IMR-90 (cell line): Measurements from ENCODE around the gene TST. TPM values are rescaled to one million over a fixed set of nuclear protein-coding genes. Genes with fewer than 3 reads are reported as not detected.

ENCODE experiments used
- ATAC-seq: fragments of 200-7000 bp; cut with Tn5 transposase; 2 replicates; pipeline ENCODE4 v1.9.1; 2020; ENCODE audit warnings: low read depth, mild to moderate bottlenecking, moderate library complexity
- BruUV-seq: library from RNA; stranded (reverse); fragments of 400-500 nt; replicated peaks from 2 replicates; lab custom pipeline; 2021; lab: Mats Ljungman, UMichigan
- CTCF ChIA-PET: fragments of 300-600 bp; formaldehyde crosslinking; extraction: SDS; loops from one replicate; lab custom pipeline; 2021; ENCODE audit warnings: antibody characterized with exemption; lab: Yijun Ruan, JAX
- POLR2A ChIA-PET: fragments of 300-600 bp; sonication (Branson Sonifier 250); formaldehyde crosslinking; loops from one replicate; lab custom pipeline; 2022; ENCODE audit warnings: antibody characterized with exemption; ENCODE audit not compliant: unreplicated experiment; lab: Charles Lee
- DNase-seq: peaks from one replicate; pipeline ENCODE4 v3.0.0; 2013
- H2AFZ ChIP-seq: replicated peaks from 2 replicates; pipeline ENCODE3; 2013; ENCODE audit warnings: low read length, mild to moderate bottlenecking; ENCODE audit not compliant: poor library complexity
- H2AK5ac ChIP-seq: 2 replicates; pipeline ENCODE4 v1.6.1; 2013; ENCODE audit warnings: low read depth, low read length, inconsistent platforms
- H2AK9ac ChIP-seq: replicated peaks from 2 replicates; pipeline ENCODE3; 2013; ENCODE audit warnings: mild to moderate bottlenecking, low read depth, low read length, moderate library complexity; ENCODE audit not compliant: poor library complexity
- H2BK120ac ChIP-seq: 2 replicates; pipeline ENCODE4 v1.6.1; 2013; ENCODE audit warnings: low read depth, low read length, inconsistent platforms
- H2BK15ac ChIP-seq: 3 replicates; pipeline ENCODE4 v1.6.1; 2013; ENCODE audit warnings: low read depth, low read length, inconsistent platforms
- H2BK20ac ChIP-seq: 2 replicates; pipeline ENCODE4 v1.6.1; 2013; ENCODE audit warnings: low read depth, mild to moderate bottlenecking, inconsistent platforms, low read length, moderate library complexity
- H2BK5ac ChIP-seq: 2 replicates; pipeline ENCODE4 v1.6.1; 2013; ENCODE audit warnings: mild to moderate bottlenecking, low read depth, low read length, inconsistent platforms; ENCODE audit not compliant: poor library complexity, severe bottlenecking
- H3K14ac ChIP-seq: replicated peaks from 2 replicates; pipeline ENCODE4 v1.6.1; 2013; ENCODE audit warnings: low read depth, low read length, inconsistent platforms
- H3K18ac ChIP-seq: 2 replicates; pipeline ENCODE4 v1.6.1; 2013; ENCODE audit warnings: low read depth, low read length, control low read depth
- H3K23ac ChIP-seq: 2 replicates; pipeline ENCODE4 v1.6.1; 2013; ENCODE audit warnings: low read depth, low read length, inconsistent platforms
- H3K27ac ChIP-seq: 2 replicates; pipeline ENCODE4 v1.5.1; 2013; ENCODE audit warnings: mild to moderate bottlenecking, control low read depth, low read length; ENCODE audit not compliant: insufficient read depth
- H3K27me3 ChIP-seq: 2 replicates; pipeline ENCODE4 v1.6.1; 2013; ENCODE audit warnings: low read length; ENCODE audit not compliant: control insufficient read depth, insufficient read depth
- H3K36me3 ChIP-seq: 2 replicates; pipeline ENCODE4 v1.6.1; 2013; ENCODE audit warnings: low read length, mixed read lengths; ENCODE audit not compliant: control insufficient read depth, insufficient read depth
- H3K4ac ChIP-seq: 2 replicates; pipeline ENCODE4 v1.6.1; 2013; ENCODE audit warnings: low read depth, low read length, inconsistent platforms
- H3K4me1 ChIP-seq: 2 replicates; pipeline ENCODE4 v1.6.1; 2013; ENCODE audit warnings: low read length, mixed read lengths; ENCODE audit not compliant: control insufficient read depth, insufficient read depth
- H3K4me2 ChIP-seq: 2 replicates; pipeline ENCODE4 v1.6.1; 2013; ENCODE audit warnings: low read depth, mild to moderate bottlenecking, control low read depth, low read length, moderate library complexity
- H3K4me3 ChIP-seq: 2 replicates; pipeline ENCODE4 v1.5.1; 2013; ENCODE audit warnings: low read depth, mild to moderate bottlenecking, control low read depth, low read length, moderate library complexity; ENCODE audit not compliant: insufficient read depth
- H3K56ac ChIP-seq: 2 replicates; pipeline ENCODE4 v1.6.1; 2013; ENCODE audit warnings: low read length, inconsistent platforms; ENCODE audit not compliant: insufficient read depth; ENCODE audit errors: extremely low read depth
- H3K79me1 ChIP-seq, 2 experiments: 2 replicates each; pipeline ENCODE4 v1.6.1; 2013; ENCODE audit warnings: low read length in 2 of 2, inconsistent platforms in 1 of 2, low read depth in 1 of 2
- H3K9ac ChIP-seq: 2 replicates; pipeline ENCODE4 v1.6.1; 2013; ENCODE audit warnings: low read depth, low read length, control low read depth
- H3K9me1 ChIP-seq: 2 replicates; pipeline ENCODE4 v1.6.1; 2013; ENCODE audit warnings: low read length, inconsistent platforms; ENCODE audit not compliant: insufficient read depth
- H3K9me3 ChIP-seq: 2 replicates; pipeline ENCODE4 v1.6.1; 2013; ENCODE audit warnings: low read length; ENCODE audit not compliant: control insufficient read depth, insufficient read depth
- H4K20me1 ChIP-seq: 2 replicates; pipeline ENCODE4 v1.6.1; 2013; ENCODE audit warnings: low read length, inconsistent platforms; ENCODE audit not compliant: insufficient read depth
- H4K5ac ChIP-seq: 2 replicates; pipeline ENCODE4 v1.6.1; 2013; ENCODE audit warnings: mild to moderate bottlenecking, low read depth, low read length, control low read depth
- H4K8ac ChIP-seq, 2 experiments: 2 replicates each; pipeline ENCODE4 v1.6.1; 2013; ENCODE audit warnings: low read depth in 2 of 2, low read length in 2 of 2, control low read depth in 1 of 2, inconsistent platforms in 1 of 2
- H4K91ac ChIP-seq: 2 replicates; pipeline ENCODE4 v1.6.1; 2013; ENCODE audit warnings: low read depth, low read length, inconsistent platforms; ENCODE audit not compliant: insufficient read depth
- BHLHE40 ChIP-seq: fragments of 150-350 bp; IDR thresholded peaks from 2 replicates; pipeline ENCODE4 v1.6.1; 2016; ENCODE audit warnings: mild to moderate bottlenecking, low read depth, low read length
- CEBPB ChIP-seq: IDR thresholded peaks from 2 replicates; pipeline ENCODE4 v1.6.1; 2012; ENCODE audit warnings: low read depth, low read length, improper control_type of control experiment
- CHD1 ChIP-seq: IDR thresholded peaks from 2 replicates; pipeline ENCODE4 v1.6.1; 2012; ENCODE audit warnings: low read depth, low read length, improper control_type of control experiment
- CTCF ChIP-seq: conservative IDR thresholded peaks from 2 replicates; pipeline ENCODE4 v1.5.1; 2012; ENCODE audit warnings: mild to moderate bottlenecking, low read depth, low read length, improper control_type of control experiment
- ELK1 ChIP-seq: fragments of 150-350 bp; IDR thresholded peaks from 2 replicates; pipeline ENCODE4 v1.6.1; 2016; ENCODE audit warnings: low read depth, mild to moderate bottlenecking, low read length, moderate library complexity, borderline replicate concordance
- FOS ChIP-seq: fragments of 150-350 bp; IDR thresholded peaks from 2 replicates; pipeline ENCODE4 v1.6.1; 2016; ENCODE audit warnings: low read depth, low read length
- MAFK ChIP-seq: IDR thresholded peaks from 2 replicates; pipeline ENCODE4 v1.6.1; 2012; ENCODE audit warnings: low read depth, low read length, improper control_type of control experiment
- MAZ ChIP-seq: IDR thresholded peaks from 2 replicates; pipeline ENCODE4 v1.6.1; 2012; ENCODE audit warnings: low read depth, mild to moderate bottlenecking, low read length, improper control_type of control experiment, moderate library complexity, borderline replicate concordance
- MXI1 ChIP-seq: IDR thresholded peaks from 2 replicates; pipeline ENCODE4 v1.6.1; 2012; ENCODE audit warnings: low read depth, mild to moderate bottlenecking, low read length, moderate library complexity, borderline replicate concordance
- NFE2L2 ChIP-seq: fragments of 150-350 bp; IDR thresholded peaks from 2 replicates; pipeline ENCODE4 v1.6.1; 2016; ENCODE audit warnings: low read depth, mild to moderate bottlenecking, low read length
- POLR2A ChIP-seq: IDR thresholded peaks from 2 replicates; pipeline ENCODE4 v1.6.1; 2012; ENCODE audit warnings: mild to moderate bottlenecking, low read depth, low read length
- RAD21 ChIP-seq: IDR thresholded peaks from 2 replicates; pipeline ENCODE4 v1.6.1; 2012; ENCODE audit warnings: low read length, improper control_type of control experiment
- RCOR1 ChIP-seq: IDR thresholded peaks from 2 replicates; pipeline ENCODE4 v1.6.1; 2012; ENCODE audit warnings: mild to moderate bottlenecking, low read length, improper control_type of control experiment; ENCODE audit not compliant: insufficient replicate concordance
- RFX5 ChIP-seq: IDR thresholded peaks from 2 replicates; pipeline ENCODE4 v1.8.0; 2012; ENCODE audit warnings: low read depth, mild to moderate bottlenecking, low read length, moderate library complexity
- SMC3 ChIP-seq: fragments of 150-350 bp; IDR thresholded peaks from 2 replicates; pipeline ENCODE4 v1.6.1; 2016; ENCODE audit warnings: low read depth, mild to moderate bottlenecking, antibody characterized with exemption, low read length, moderate library complexity
- USF2 ChIP-seq: fragments of 150-350 bp; IDR thresholded peaks from 2 replicates; pipeline ENCODE4 v1.6.1; 2017; ENCODE audit warnings: mild to moderate bottlenecking, antibody characterized with exemption, low read length, low read depth
- WGBS, 2 experiments: methylation state at CpG; one replicate each; pipeline versions ENCODE4 v1.1.5 to v1.1.7; 2013; ENCODE audit warnings: missing lambda C conversion rate in 2 of 2; ENCODE audit not compliant: insufficient read length in 1 of 2; ENCODE audit errors: extremely low coverage in 2 of 2; 5-methylcytosine and 5-hydroxymethylcytosine counted together
- dilution Hi-C: fragments of 300-500 bp; cut with HindIII; formaldehyde crosslinking; loops from one replicate; pipeline ENCODE4 v1.14.3; 2018; ENCODE audit warnings: low sequenced_read_pairs; ENCODE audit not compliant: unreplicated experiment
- in situ Hi-C: fragments of 300-500 bp; cut with MboI; formaldehyde crosslinking; loops from 3 replicates; pipeline ENCODE4 v1.14.3; 2019; ENCODE audit warnings: low sequenced_read_pairs, inconsistent platforms, mixed read lengths
- intact Hi-C: fragments of 100-400 bp; cut with micrococcal nuclease; formaldehyde crosslinking; loops from 2 replicates; pipeline ENCODE4 v1.10.0; 2022
- polyA plus RNA-seq, 3 experiments: library from polyadenylated mRNA; depleted of rRNA; stranded (reverse); fragments of >200 nt; gene quantifications; 2 replicates each; pipeline ENCODE4 v1.2.3, GENCODE V29; 2012; ENCODE audit warnings: low replicate concordance in 1 of 3
- total RNA-seq: library from RNA; depleted of rRNA; stranded (reverse); fragments of >200 nt; gene quantifications from 2 replicates; pipeline ENCODE4 v1.2.3, GENCODE V29; 2012

Gene TST
- total and polyA plus RNA-seq, 2 of the 4 experiments (the other 2 are of a cell fraction): 31.7 to 37.7 TPM

GRCh38 chr22:36999463-36999862, 19.8 kb downstream of the TST start:
- H3K4me3 ChIP-seq: no peak overlapping the region
- no peak overlapping the region for H2BK5ac ChIP-seq
- no peak for ATAC-seq
- WGBS, 2 experiments: 58% methylated on average over 3 of the region's 4 CpGs; no CpG with 5 or more reads in 1 of the 2 experiments
- H3K36me3 ChIP-seq: no peaks in the 10 kb centered on the region
- no peak overlapping the region for H3K4me2 ChIP-seq
- in situ Hi-C loops (no loop called here), intact Hi-C loops (no loop called here), dilution Hi-C loops (no loop called here)
- H3K4ac ChIP-seq: no peak overlapping the region
- H3K27me3 ChIP-seq: peaks cover 47% of the 10 kb centered on the region
- H2AFZ ChIP-seq: no peak overlapping the region
- BruUV-seq: no TSS peak
- ChIA-PET POLR2A (no interaction called here), CTCF (interaction anchor here (0.9 kb wide), 1 partner anchor 8 kb away, joined by 3 read pairs; a partner anchor contains a TSS)
- H3K56ac ChIP-seq: no peak overlapping the region
- no peak overlapping the region for H3K18ac ChIP-seq
- H4K5ac ChIP-seq: no peak overlapping the region
- H3K27ac ChIP-seq: no peak overlapping the region
- H3K4me1 ChIP-seq: no peaks in the 10 kb centered on the region
- peaks cover 3% of the 10 kb centered on the region; the same call in 1 of the 2 replicates for H3K9me3 ChIP-seq
- H3K79me1 ChIP-seq: no peaks in the 10 kb centered on the region
- H3K9me1 ChIP-seq: no peaks in the 10 kb centered on the region
- no peak overlapping the region for H2AK5ac ChIP-seq
- no peak for TF ChIP-seq SMC3
- no peak for TF ChIP-seq CHD1
- no peak for TF ChIP-seq MXI1
- TF ChIP-seq FOS: no peak
- TF ChIP-seq RAD21: no peak
- TF ChIP-seq RFX5: no peak
- no peak for TF ChIP-seq ELK1
- TF ChIP-seq POLR2A: no peak
- TF ChIP-seq CEBPB: no peak
- TF ChIP-seq MAZ: no peak
- no peak for TF ChIP-seq RCOR1
- no peak for TF ChIP-seq CTCF
- TF ChIP-seq USF2: no peak
- TF ChIP-seq MAFK: no peak
- no peak for TF ChIP-seq NFE2L2
- TF ChIP-seq BHLHE40: no peak
- H2BK120ac ChIP-seq: no peak overlapping the region
- H3K14ac ChIP-seq: no peak overlapping the region
- H2BK20ac ChIP-seq: no peak overlapping the region
- no peaks in the 10 kb centered on the region; the same call in 1 of the 2 replicates for H4K20me1 ChIP-seq
- no peak overlapping the region for H4K8ac ChIP-seq
- no peak for DNase-seq
- H4K91ac ChIP-seq: no peak overlapping the region
- no peak overlapping the region for H2AK9ac ChIP-seq
- H2BK15ac ChIP-seq: no peak overlapping the region
- H3K9ac ChIP-seq: no peak overlapping the region
- no peak overlapping the region for H3K23ac ChIP-seq
